ENCODE results near the gene P3H2.

The P3H2 gene

DNA sequence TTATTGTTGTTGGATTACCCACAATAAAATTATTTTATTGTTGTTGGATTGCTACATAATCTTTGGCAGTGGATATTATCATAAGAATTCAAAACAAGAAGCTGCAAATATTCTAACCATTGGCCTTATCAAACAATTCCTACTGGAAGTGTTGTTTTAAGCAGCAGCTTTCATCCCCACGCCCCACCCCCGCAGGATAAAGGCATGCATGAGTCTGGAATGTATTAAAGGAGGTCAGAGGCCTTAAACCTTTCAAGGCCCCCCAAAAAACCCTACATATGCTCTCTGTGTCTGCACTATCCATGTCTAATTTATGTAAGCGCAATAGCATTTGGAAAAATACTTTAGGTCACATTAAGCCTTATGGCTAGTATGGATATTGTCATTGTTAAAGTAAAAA lies 23.1 kb downstream of the P3H2 start:
- no peak overlapping the region for H3K4me3 ChIP-seq (replicated peaks; ENCODE audit: low read depth, low read length)
- DNase-seq (ENCODE audit: low read depth): no peak
- no peak for TF ChIP-seq CTCF (IDR thresholded peaks at IDR 0.05; ENCODE audit: low read length, missing control alignments)

GRCh38 chr3:190097025-190097424 lies 23.7 kb downstream of the P3H2 start:
- no peak overlapping the region for H3K4me3 ChIP-seq (replicated peaks; ENCODE audit: low read depth, low read length)
- TF ChIP-seq CTCF (IDR thresholded peaks at IDR 0.05; ENCODE audit: low read length, missing control alignments): no peak
- no peak for DNase-seq (ENCODE audit: low read depth)

DNA sequence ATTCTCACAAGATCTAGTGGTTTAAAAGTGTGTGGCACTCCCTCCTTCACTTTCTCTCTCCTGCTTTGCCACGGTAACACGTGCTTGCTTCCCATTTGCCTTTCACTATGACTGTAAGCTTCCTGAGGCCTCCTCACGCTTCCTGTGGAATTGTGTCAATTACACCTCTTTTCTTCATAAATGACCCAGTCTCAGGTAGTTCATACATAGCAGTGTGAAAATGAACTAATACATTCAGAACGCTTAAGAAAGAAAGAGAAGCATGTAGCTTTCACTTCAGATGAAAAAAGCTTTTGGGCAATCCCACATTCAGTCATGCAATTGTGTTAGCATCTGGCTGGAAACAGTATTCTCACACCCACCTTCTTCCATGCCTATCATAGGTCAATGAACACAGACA lies 24.4 kb downstream of the P3H2 start:
- DNase-seq (ENCODE audit: low read depth): no peak
- no peak overlapping the region for H3K4me3 ChIP-seq (replicated peaks; ENCODE audit: low read depth, low read length)
- no peak for TF ChIP-seq CTCF (IDR thresholded peaks at IDR 0.05; ENCODE audit: low read length, missing control alignments)

- peak; percentile 72 for DNase-seq (ENCODE audit: low read depth)
- no peak for TF ChIP-seq CTCF (IDR thresholded peaks at IDR 0.05; ENCODE audit: low read length, missing control alignments)
Observed at GRCh38 chr3:190094160-190094718, 26.5 kb downstream of the P3H2 start.

DNA sequence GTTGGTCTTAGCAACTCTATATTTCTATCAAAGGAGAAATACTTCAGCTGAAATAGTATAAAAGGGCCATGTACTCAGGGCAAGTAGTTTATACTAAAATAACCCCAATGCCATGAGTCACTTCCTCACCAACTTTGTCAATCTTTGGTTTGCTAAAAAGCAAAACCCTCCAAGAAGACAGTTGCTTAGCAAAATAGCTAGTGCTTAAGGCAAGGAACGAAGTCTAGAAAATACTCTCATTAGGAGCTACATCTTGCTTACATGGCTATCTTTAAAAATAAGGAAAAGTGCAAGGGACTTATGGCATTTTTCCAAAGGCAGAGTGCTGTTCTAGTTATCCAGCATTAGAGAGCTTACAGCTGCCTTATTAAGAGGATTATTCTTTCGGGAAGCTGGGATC lies 28.4 kb downstream of the P3H2 start:
- no peak overlapping the region for H3K4me3 ChIP-seq (replicated peaks; ENCODE audit: low read depth, low read length)
- no peak for TF ChIP-seq CTCF (IDR thresholded peaks at IDR 0.05; ENCODE audit: low read length, missing control alignments)
- DNase-seq (ENCODE audit: low read depth): peak; percentile 83

More at GRCh38 chr3:190094160-190094718, 26.5 kb downstream of the P3H2 start:
- no peak overlapping the region for H3K4me3 ChIP-seq (replicated peaks; ENCODE audit: low read depth, low read length)

DNA sequence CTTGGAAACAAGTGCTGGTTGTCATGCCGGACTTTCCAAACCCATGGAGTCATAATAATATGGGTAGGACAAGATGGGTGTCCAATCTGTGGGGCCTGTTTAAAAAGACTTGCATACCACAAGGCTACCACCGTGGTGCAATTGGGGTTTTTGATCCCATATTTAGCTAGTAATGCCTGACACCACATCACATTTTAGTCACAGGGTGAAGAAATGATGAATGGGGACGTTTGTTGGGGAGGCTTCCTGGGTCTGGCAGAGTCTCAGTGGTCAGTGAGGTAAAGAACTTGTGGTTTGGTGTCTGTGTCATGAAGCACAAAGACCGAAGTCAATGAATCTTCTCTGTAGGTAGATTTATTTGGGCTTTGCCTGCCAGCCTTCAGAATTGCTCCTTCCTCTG lies 31.0 kb downstream of the P3H2 start:
- no peak for DNase-seq (ENCODE audit: low read depth)
- H3K4me3 ChIP-seq (replicated peaks; ENCODE audit: low read depth, low read length): no peak overlapping the region
- TF ChIP-seq CTCF (IDR thresholded peaks at IDR 0.05; ENCODE audit: low read length, missing control alignments): no peak

GRCh38 chr3:190088890-190089289 lies 31.8 kb downstream of the P3H2 start:
- H3K4me3 ChIP-seq (replicated peaks; ENCODE audit: low read depth, low read length): no peak overlapping the region
- no peak for TF ChIP-seq CTCF (IDR thresholded peaks at IDR 0.05; ENCODE audit: low read length, missing control alignments)
- DNase-seq (ENCODE audit: low read depth): peak; percentile 47

Data from fibroblast of pulmonary artery (primary cell).